GM12874 (cell line): ENCODE data around the gene TNS4.

ENCODE experiments used
- CTCF ChIP-seq: IDR thresholded peaks from 2 replicates; pipeline ENCODE4 v1.5.1; 2011; ENCODE audit warnings: low read depth, mild to moderate bottlenecking, control low read depth, low read length, moderate library complexity; ENCODE audit not compliant: insufficient read depth

The TNS4 gene

DNA sequence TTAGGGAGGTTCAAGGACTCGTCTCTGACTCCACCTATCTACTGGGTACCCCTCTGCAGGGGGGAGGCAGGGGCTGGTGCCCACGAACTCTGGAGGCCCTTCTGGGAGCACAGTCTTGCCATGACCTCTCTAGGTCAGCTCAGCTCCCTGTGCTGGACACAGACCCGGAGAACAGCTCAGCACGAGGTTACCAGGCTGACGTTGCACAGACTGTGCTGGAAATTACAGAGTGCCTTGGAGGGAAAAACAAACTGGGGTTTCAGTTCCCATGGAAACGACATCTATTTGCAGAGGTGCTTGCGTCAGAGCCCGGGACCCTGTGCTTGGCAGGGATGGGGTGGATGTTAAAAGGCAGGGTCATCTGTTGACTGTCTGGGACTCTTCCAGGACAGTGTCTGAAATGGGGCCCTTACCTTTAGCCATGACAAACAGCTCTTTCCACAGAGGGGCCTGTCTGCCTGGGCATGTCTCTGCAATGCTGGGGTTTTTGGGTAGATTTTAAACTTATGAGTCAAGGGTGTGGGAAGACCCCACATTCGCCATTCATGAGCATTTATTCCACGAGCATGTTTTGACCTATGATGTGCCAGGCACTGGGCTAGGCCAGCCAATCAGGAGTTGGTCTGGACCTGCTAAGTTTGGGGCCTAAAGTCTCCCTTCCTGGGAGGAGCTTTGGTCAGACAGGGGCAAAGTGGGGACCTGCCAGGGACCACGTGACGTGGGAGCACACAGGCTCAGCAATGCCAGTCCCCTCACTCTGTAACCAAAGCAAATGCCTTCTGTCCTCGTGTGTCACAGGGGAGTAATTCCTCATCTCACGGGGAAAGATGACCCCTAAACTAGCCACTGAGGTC, 41.4 kb upstream of the TNS4 start:
- TF ChIP-seq CTCF, result no peak

DNA sequence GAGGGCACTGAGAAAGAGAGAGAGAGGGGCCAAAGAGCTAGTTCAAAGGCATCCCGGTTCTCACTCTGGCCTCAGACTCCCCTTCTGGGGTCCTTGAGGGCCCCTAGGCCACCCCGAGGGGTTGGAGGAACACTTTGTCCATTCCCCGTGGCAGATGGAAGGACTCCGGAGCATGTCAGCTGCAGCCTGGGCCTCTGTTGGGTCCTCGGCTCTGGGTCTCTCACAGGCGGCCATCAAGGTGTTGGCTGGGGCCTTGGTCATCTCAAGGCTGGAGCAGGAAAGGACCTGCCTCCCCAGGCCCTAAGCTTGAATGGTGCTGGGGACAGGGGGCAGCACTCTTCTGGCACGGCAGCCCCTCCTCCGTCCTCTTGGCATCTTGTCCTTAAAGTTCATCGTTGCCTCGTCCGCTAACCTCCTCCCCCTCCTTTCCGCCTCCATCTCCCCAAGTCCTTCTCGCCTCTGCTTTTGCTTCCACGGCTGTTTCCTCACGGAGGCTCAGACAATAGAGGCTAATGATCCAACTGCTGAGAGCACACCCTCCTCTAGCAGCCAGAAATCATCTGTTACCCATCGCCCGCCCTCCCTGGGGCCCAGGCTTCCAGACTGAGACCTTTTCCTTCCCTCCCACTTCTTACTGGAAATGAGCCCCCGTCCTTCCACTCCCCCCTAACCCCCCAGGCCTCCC, 40.6 kb upstream of the TNS4 start:
- no peak for TF ChIP-seq CTCF

GRCh38 chr17:40541060-40541872, 39.8 kb upstream of the TNS4 start:
- TF ChIP-seq CTCF, result no peak

GRCh38 chr17:40540448-40540847, 39.0 kb upstream of the TNS4 start:
- no peak for TF ChIP-seq CTCF

GRCh38 chr17:40539711-40540411, 38.4 kb upstream of the TNS4 start:
- TF ChIP-seq CTCF, result no peak

DNA sequence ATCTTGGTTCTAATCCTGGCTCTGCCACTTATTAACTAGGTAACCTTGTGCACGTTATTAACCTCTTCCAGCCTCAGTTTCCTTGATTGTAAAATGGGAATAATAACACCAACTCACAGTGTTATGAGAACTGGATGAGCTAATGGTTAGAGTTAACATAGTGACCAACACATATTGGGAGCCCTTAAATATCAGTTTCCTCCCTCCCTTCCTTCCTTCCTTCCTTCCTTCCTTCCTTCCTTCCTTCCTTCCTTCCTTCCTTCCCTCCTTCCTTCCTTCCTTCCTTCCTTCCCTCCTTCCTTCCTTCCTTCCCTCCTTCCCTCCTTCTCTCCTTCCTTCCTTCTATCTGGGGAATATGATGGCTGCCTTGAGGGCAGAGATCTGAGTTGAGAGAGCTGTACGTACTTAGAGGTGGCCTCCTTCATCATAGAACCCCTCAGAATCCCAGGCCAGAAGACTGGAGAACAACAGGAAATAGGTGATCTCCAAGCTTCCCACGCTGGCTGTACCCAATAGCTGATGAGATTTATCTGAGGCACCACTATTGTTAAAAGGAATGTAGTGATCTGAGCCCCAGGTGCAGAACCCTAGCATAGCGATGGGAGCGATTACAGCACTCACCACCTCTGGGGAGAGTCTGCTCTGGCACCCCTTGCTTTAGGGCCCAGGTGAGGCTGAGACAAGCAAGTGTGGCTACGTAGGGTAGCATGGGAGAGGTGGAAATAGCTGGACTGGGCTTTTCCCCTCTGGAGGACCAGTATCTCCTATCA, 37.7 kb upstream of the TNS4 start:
- TF ChIP-seq CTCF, result no peak
